Adrenal gland (tissue), 12 donors: ENCODE data around the gene CIB1. TPM values are rescaled to one million over a fixed set of nuclear protein-coding genes. Genes with fewer than 3 reads are reported as not detected.

ENCODE experiments used
- DNase-seq, 7 donors: peaks; one replicate each; pipeline ENCODE4 v3.0.0-alpha.2; 2019 to 2020
- H3K27ac ChIP-seq, 5 donors: fragments of 200-600 bp; sonication (generic) in 4 of 5; 1 replicate in 3 of 5; 2 replicates in 2 of 5; pipeline versions ENCODE4 v1.5.1 to v1.8.0; 2016 to 2020; ENCODE audit warnings: mild to moderate bottlenecking in 1 of 5
- H3K27me3 ChIP-seq: fragments of 200-600 bp; 2 replicates; pipeline ENCODE4 v1.8.0; 2021
- H3K36me3 ChIP-seq, 2 donors: fragments of 200-600 bp; replicated peaks in 1 of 2; 1 replicate in 1 of 2; 2 replicates in 1 of 2; pipeline versions ENCODE4 v1.5.1 to v1.8.0; 2018 to 2022
- H3K4me1 ChIP-seq, 2 donors: fragments of 200-600 bp; replicated peaks in 1 of 2; 1 replicate in 1 of 2; 2 replicates in 1 of 2; pipeline versions ENCODE4 v1.5.1 to v1.8.0; 2018 to 2021
- H3K4me3 ChIP-seq, 4 donors: fragments of 200-600 bp; sonication (generic) in 3 of 4; one replicate each; pipeline ENCODE4 v1.5.1; 2016 to 2018
- H3K9me3 ChIP-seq, 3 donors: fragments of 200-600 bp; sonication (generic) in 1 of 3; replicated peaks in 1 of 3; 1 replicate in 2 of 3; 2 replicates in 1 of 3; pipeline versions ENCODE4 v1.5.1 to v1.8.0; 2016 to 2021
- POLR2A ChIP-seq, 2 donors: fragments of 450-650 bp; IDR thresholded peaks; one replicate each; pipeline ENCODE4 v1.6.1; 2017; ENCODE audit warnings: antibody characterized with exemption in 2 of 2, mild to moderate bottlenecking in 2 of 2, moderate library complexity in 1 of 2
- WGBS, 4 donors: extraction: QIAGEN DNeasy Blood & Tissue Kit in 2 of 4; methylation state at CpG; one replicate each; pipeline versions ENCODE4 v1.1.5 to v1.1.7; 2013 to 2017; 5-methylcytosine and 5-hydroxymethylcytosine counted together
- intact Hi-C, 2 donors: fragments of 100-400 bp; cut with DNase I; formaldehyde crosslinking; loops; one replicate each; pipeline versions ENCODE4 v1.14.1 to v1.15.0; 2022 to 2023
- polyA plus RNA-seq, 3 donors: library from polyadenylated mRNA; stranded (reverse); fragments of 200-250 nt in 2 of 3; fragments of 350-450 nt in 1 of 3; fragmentation: Illumina TruSeq in 1 of 3; extraction: RNeasy Lipid Tissue Mini Kit (QIAGEN cat#74804) in 1 of 3; gene quantifications; one replicate each; pipeline ENCODE4 v1.2.3, GENCODE V29; 2013 to 2014
- total RNA-seq, 9 donors: library from RNA; depleted of rRNA in 4 of 9; stranded (reverse); fragments of >200 nt in 4 of 9; fragments of 120-200 nt in 1 of 9; fragmentation: NEBNext Ultra II Directional in 1 of 9; extraction: Animal tissue kit (Norgen Biotek cat#: 25700) in 1 of 9; gene quantifications; one replicate each; pipeline versions ENCODE4 v1.1.0 to v1.2.4, GENCODE V29; 2013 to 2023
- TF ChIP-seq, protein P1 (sequence below), 6 experiments: fragments of 450-650 bp in 4 of 6; fragments of 200-600 bp in 2 of 6; sonication (generic) in 1 of 6; IDR thresholded peaks; 1 replicate in 5 of 6; 2 replicates in 1 of 6; pipeline versions ENCODE4 v1.5.1 to v1.8.0; 2016 to 2021; ENCODE audit warnings: antibody characterized with exemption in 6 of 6, mild to moderate bottlenecking in 2 of 6, moderate library complexity in 1 of 6
- donor health status: healthy with polysubstance abuse.
- donor health status: Bipolar disorder and iron deficiency.
- donor health status: DM: yes; HTN: yes; CAD: no.
- donor health status: DM: no; HTN: no; CAD: no.
- donor health status: DM: no; HTN: no; CAD: no.
- donor health status: DM: yes; HTN: yes; CAD: no.

CIB1 gene
- total and polyA plus RNA-seq, 12 donors, result 38.8 to 259 (median 135) TPM

DNA sequence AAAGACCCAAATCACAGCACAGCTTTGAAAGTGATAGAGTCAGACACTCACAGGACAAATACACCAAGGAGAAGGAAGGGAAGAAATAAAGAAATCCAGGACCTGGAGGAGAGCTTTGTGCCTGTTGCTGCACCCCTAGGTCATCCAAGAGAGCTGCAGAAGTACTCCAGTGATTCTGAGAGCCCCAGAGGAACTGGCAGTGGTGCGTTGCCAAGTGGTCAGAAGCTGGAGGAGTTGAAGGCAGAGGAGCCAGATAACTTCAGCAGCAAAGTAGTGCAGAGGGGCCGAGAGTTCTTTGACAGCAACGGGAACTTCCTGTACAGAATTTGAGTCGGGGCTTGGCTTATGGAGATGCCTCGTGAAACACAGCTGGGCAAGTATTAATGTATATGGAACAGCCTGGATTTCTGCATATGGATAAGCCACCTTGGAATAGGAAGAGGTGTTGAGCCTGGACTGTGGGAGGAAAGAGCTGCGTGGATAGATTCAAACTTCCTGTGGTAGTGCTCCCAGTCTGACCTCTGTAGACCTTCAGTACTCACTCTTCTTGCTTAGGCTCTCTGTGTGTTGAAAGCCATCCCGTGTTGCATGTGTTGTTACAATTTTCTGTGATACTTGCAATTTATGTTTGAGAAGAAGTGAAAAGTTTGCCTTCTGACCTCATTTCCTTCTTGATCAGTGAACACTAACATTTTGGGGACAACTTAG, 37.9 kb upstream of the CIB1 start:
- H3K27ac ChIP-seq, result no peak overlapping the region
- intact Hi-C loops, result no loop called here
- peaks cover 0 to 30% of the 10 kb centered on the region in 2 donors for H3K36me3 ChIP-seq
- TF ChIP-seq, protein P1, sequence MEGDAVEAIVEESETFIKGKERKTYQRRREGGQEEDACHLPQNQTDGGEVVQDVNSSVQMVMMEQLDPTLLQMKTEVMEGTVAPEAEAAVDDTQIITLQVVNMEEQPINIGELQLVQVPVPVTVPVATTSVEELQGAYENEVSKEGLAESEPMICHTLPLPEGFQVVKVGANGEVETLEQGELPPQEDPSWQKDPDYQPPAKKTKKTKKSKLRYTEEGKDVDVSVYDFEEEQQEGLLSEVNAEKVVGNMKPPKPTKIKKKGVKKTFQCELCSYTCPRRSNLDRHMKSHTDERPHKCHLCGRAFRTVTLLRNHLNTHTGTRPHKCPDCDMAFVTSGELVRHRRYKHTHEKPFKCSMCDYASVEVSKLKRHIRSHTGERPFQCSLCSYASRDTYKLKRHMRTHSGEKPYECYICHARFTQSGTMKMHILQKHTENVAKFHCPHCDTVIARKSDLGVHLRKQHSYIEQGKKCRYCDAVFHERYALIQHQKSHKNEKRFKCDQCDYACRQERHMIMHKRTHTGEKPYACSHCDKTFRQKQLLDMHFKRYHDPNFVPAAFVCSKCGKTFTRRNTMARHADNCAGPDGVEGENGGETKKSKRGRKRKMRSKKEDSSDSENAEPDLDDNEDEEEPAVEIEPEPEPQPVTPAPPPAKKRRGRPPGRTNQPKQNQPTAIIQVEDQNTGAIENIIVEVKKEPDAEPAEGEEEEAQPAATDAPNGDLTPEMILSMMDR (IDR thresholded peaks at IDR 0.05), result no peak
- TF ChIP-seq POLR2A (IDR thresholded peaks at IDR 0.05), result no peak
- H3K27me3 ChIP-seq, result no peaks in the 10 kb centered on the region
- 71 to 75% (median 74%) methylated on average over 7 of the region's 7 CpGs for WGBS, 4 donors
- no peak for DNase-seq
- H3K4me1 ChIP-seq, result peaks cover 10 to 44% of the 10 kb centered on the region in 2 donors
- H3K4me3 ChIP-seq, result no peak overlapping the region
- H3K9me3 ChIP-seq, result no peaks in the 10 kb centered on the region

DNA sequence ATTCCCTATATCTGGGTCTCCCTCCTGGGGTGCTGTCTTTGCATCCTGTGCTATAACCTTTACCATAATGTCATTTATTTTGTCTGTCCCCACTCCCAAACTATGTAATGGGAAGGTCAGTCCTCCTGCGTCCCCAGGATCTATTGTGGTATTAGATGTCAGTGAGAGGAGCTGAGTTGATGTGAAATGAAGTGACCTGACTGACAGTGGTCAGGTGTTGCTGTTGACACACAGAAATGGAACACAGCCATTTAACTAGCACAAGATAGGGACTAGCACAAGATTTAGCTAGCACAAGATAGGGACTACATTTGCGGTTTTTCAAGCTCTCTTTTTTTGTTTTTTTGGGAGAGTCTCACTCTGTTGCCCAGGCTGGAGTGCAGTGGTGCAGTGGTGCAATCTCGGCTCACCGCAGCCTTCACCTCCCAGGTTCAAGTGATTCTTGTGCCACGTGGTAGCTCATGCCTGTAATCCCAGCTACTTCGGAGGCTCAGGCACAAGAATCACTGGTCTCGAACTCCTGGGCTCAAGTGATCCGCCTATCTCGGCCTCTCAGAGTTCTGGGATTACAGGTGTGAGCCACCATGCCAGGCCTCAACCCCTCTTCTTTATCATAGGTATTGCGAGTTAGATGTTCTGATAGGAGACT, 36.9 kb upstream of the CIB1 start:
- Histone ChIP-seq H3K36me3 (peaks cover 0 to 30% of the 10 kb centered on the region in 2 donors), H3K27me3 (no peaks in the 10 kb centered on the region), H3K4me3 (no peak overlapping the region), H3K9me3 (no peaks in the 10 kb centered on the region), H3K27ac (no peak overlapping the region), H3K4me1 (peaks cover 12 to 47% of the 10 kb centered on the region in 2 donors)
- WGBS, 4 donors, result 83 to 90% (median 84%) methylated on average over 10 of the region's 10 CpGs
- intact Hi-C loops, result no loop called here
- no peak for TF ChIP-seq POLR2A (IDR thresholded peaks at IDR 0.05)
- TF ChIP-seq, protein P1 (IDR thresholded peaks at IDR 0.05), result no peak
- DNase-seq, result no peak

DNA sequence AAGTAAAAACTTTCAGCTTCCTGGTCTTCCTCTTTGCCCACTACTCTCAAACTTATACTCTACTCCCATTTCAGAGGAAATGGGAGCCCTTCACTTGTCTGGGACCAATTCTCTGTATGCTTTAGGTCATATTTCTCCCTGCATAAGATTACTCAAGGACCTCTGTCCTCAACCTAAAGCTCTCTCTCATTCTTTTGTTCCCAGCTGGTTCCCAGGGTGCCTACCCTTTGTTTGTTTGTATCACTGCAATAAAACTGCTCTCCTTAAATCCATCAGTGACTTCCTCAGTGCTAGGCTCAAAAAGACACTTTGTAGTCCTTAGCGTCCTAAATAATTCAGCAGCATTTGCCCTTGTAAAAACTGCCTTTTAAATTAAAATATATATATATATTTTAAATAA, 34.7 kb upstream of the CIB1 start:
- no peaks in the 10 kb centered on the region for H3K9me3 ChIP-seq
- intact Hi-C loops, result no loop called here
- 44 to 64% (median 51%) methylated on average over 1 of the region's 1 CpG for WGBS, 4 donors
- H3K27me3 ChIP-seq, result no peaks in the 10 kb centered on the region
- peaks cover 20 to 57% of the 10 kb centered on the region in 2 donors for H3K4me1 ChIP-seq
- no peak for DNase-seq
- peaks cover 0 to 30% of the 10 kb centered on the region in 2 donors for H3K36me3 ChIP-seq
- H3K4me3 ChIP-seq, result no peak overlapping the region
- TF ChIP-seq POLR2A (IDR thresholded peaks at IDR 0.05), result no peak
- TF ChIP-seq, protein P1 (IDR thresholded peaks at IDR 0.05), result no peak
- H3K27ac ChIP-seq, result no peak overlapping the region

- Histone ChIP-seq H3K4me1 (peaks cover 20 to 57% of the 10 kb centered on the region in 2 donors), H3K27me3 (no peaks in the 10 kb centered on the region), H3K27ac (peak overlapping the region; percentile 94 to 96 (median 96)), H3K9me3 (no peaks in the 10 kb centered on the region), H3K36me3 (peaks cover 0 to 18% of the 10 kb centered on the region in 2 donors), H3K4me3 (peak overlapping the region in 2 of 4 donors; percentile 64 to 71)
- peak in 3 of 7 donors; percentile 44 to 66 (median 46) for DNase-seq
- TF ChIP-seq, protein P1 (IDR thresholded peaks at IDR 0.05), result no peak
- TF ChIP-seq POLR2A (IDR thresholded peaks at IDR 0.05), result no peak
- intact Hi-C loops, result no loop called here
- 10 to 15% (median 13%) methylated on average over 15 of the region's 15 CpGs for WGBS, 4 donors
Measured at GRCh38 chr15:90266485-90266884, 32.7 kb upstream of the CIB1 start.
